HEK293 (cell line): ENCODE data around the gene S100A14.

ENCODE experiments used
- KLF16 ChIP-seq: fragments of 450-650 bp; formaldehyde crosslinking; IDR thresholded peaks from 2 replicates; pipeline ENCODE4 v1.5.1; 2017; ENCODE audit warnings: missing biosample characterization, missing genetic modification characterization
- KLF7 ChIP-seq: fragments of 450-650 bp; formaldehyde crosslinking; IDR thresholded peaks from 2 replicates; pipeline ENCODE4 v1.5.1; 2016; ENCODE audit warnings: missing biosample characterization, missing genetic modification characterization, borderline replicate concordance
- SCRT1 ChIP-seq: fragments of 450-650 bp; formaldehyde crosslinking; IDR thresholded peaks from 2 replicates; pipeline ENCODE4 v1.5.1; 2016; ENCODE audit warnings: missing biosample characterization, missing genetic modification characterization, borderline replicate concordance
- SP2 ChIP-seq: fragments of 450-650 bp; formaldehyde crosslinking; IDR thresholded peaks from 2 replicates; pipeline ENCODE4 v1.5.1; 2016; ENCODE audit warnings: missing biosample characterization, missing genetic modification characterization
- ZBTB21 ChIP-seq: fragments of 450-650 bp; formaldehyde crosslinking; IDR thresholded peaks from 2 replicates; pipeline ENCODE4 v1.5.1; 2017; ENCODE audit warnings: missing biosample characterization, missing genetic modification characterization
- ZBTB48 ChIP-seq: fragments of 450-650 bp; formaldehyde crosslinking; IDR thresholded peaks from 2 replicates; pipeline ENCODE4 v1.5.1; 2016; ENCODE audit warnings: missing biosample characterization, missing genetic modification characterization
- ZBTB8A ChIP-seq: fragments of 450-650 bp; formaldehyde crosslinking; IDR thresholded peaks from 2 replicates; pipeline ENCODE4 v1.5.1; 2016; ENCODE audit warnings: missing biosample characterization, missing genetic modification characterization
- ZEB2 ChIP-seq: fragments of 450-650 bp; formaldehyde crosslinking; IDR thresholded peaks from 2 replicates; pipeline ENCODE4 v1.5.1; 2016; ENCODE audit warnings: missing biosample characterization, missing genetic modification characterization
- ZFHX2 ChIP-seq: fragments of 450-650 bp; formaldehyde crosslinking; conservative IDR thresholded peaks from 2 replicates; pipeline ENCODE4 v1.5.1; 2016; ENCODE audit warnings: missing biosample characterization, missing genetic modification characterization
- ZNF146 ChIP-seq: fragments of 450-650 bp; formaldehyde crosslinking; IDR thresholded peaks from 2 replicates; pipeline ENCODE4 v1.5.1; 2016; ENCODE audit warnings: missing biosample characterization, missing genetic modification characterization
- ZNF341 ChIP-seq: fragments of 450-650 bp; formaldehyde crosslinking; IDR thresholded peaks from 2 replicates; pipeline ENCODE4; 2016; ENCODE audit warnings: low read depth, missing biosample characterization, missing genetic modification characterization
- ZNF600 ChIP-seq: fragments of 450-650 bp; formaldehyde crosslinking; IDR thresholded peaks from 2 replicates; pipeline ENCODE4 v1.5.1; 2016; ENCODE audit warnings: missing biosample characterization, missing genetic modification characterization
- ZNF639 ChIP-seq: fragments of 450-650 bp; formaldehyde crosslinking; IDR thresholded peaks from 2 replicates; pipeline ENCODE4 v1.5.1; 2016; ENCODE audit warnings: missing biosample characterization, missing genetic modification characterization
- ZNF660 ChIP-seq: fragments of 450-650 bp; IDR thresholded peaks from 2 replicates; pipeline ENCODE4 v1.5.1; 2018; ENCODE audit warnings: missing biosample characterization, mild to moderate bottlenecking, missing genetic modification characterization
- TF ChIP-seq, protein P1 (sequence below): fragments of 450-650 bp; formaldehyde crosslinking; IDR thresholded peaks from 2 replicates; pipeline ENCODE4 v1.5.1; 2016; ENCODE audit warnings: missing biosample characterization, missing genetic modification characterization
- TF ChIP-seq, protein P2 (sequence below): fragments of 450-650 bp; formaldehyde crosslinking; IDR thresholded peaks from 2 replicates; pipeline ENCODE4 v1.5.1; 2016; ENCODE audit warnings: missing biosample characterization, missing genetic modification characterization
- TF ChIP-seq, protein P3 (sequence below): fragments of 450-650 bp; formaldehyde crosslinking; IDR thresholded peaks from 2 replicates; pipeline ENCODE4 v1.5.1; 2016; ENCODE audit warnings: missing biosample characterization, missing genetic modification characterization
- TF ChIP-seq, protein P4 (sequence below): fragments of 450-650 bp; formaldehyde crosslinking; IDR thresholded peaks from 2 replicates; pipeline ENCODE4 v1.5.1; 2016; ENCODE audit warnings: missing biosample characterization, missing genetic modification characterization
- TF ChIP-seq, protein P5 (sequence below): fragments of 450-650 bp; formaldehyde crosslinking; conservative IDR thresholded peaks from 2 replicates; pipeline ENCODE4 v1.5.1; 2016; ENCODE audit warnings: low read depth, missing biosample characterization, missing genetic modification characterization
- TF ChIP-seq, protein P6 (sequence below): fragments of 450-650 bp; formaldehyde crosslinking; IDR thresholded peaks from 2 replicates; pipeline ENCODE4 v1.5.1; 2016; ENCODE audit warnings: missing biosample characterization, missing genetic modification characterization

Gene S100A14

GRCh38 chr1:153658400-153659174 is 42.5 kb upstream of the S100A14 start, which contains the start of gene SNAPIN (continued):
- TF ChIP-seq, protein P1, sequence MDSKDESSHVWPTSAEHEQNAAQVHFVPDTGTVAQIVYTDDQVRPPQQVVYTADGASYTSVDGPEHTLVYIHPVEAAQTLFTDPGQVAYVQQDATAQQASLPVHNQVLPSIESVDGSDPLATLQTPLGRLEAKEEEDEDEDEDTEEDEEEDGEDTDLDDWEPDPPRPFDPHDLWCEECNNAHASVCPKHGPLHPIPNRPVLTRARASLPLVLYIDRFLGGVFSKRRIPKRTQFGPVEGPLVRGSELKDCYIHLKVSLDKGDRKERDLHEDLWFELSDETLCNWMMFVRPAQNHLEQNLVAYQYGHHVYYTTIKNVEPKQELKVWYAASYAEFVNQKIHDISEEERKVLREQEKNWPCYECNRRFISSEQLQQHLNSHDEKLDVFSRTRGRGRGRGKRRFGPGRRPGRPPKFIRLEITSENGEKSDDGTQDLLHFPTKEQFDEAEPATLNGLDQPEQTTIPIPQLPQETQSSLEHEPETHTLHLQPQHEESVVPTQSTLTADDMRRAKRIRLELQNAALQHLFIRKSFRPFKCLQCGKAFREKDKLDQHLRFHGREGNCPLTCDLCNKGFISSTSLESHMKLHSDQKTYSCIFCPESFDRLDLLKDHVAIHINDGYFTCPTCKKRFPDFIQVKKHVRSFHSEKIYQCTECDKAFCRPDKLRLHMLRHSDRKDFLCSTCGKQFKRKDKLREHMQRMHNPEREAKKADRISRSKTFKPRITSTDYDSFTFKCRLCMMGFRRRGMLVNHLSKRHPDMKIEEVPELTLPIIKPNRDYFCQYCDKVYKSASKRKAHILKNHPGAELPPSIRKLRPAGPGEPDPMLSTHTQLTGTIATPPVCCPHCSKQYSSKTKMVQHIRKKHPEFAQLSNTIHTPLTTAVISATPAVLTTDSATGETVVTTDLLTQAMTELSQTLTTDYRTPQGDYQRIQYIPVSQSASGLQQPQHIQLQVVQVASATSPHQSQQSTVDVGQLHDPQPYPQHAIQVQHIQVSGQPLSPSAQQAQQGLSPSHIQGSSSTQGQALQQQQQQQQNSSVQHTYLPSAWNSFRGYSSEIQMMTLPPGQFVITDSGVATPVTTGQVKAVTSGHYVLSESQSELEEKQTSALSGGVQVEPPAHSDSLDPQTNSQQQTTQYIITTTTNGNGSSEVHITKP (tag by site-specific recombination), result peak; percentile 99
- TF ChIP-seq ZNF639 (tag by site-specific recombination), result no peak
- no peak; the same call in 1 of the 2 replicates for TF ChIP-seq KLF7 (tag by site-specific recombination)
- TF ChIP-seq, protein P2, sequence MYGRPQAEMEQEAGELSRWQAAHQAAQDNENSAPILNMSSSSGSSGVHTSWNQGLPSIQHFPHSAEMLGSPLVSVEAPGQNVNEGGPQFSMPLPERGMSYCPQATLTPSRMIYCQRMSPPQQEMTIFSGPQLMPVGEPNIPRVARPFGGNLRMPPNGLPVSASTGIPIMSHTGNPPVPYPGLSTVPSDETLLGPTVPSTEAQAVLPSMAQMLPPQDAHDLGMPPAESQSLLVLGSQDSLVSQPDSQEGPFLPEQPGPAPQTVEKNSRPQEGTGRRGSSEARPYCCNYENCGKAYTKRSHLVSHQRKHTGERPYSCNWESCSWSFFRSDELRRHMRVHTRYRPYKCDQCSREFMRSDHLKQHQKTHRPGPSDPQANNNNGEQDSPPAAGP (tag by site-specific recombination), result peak; percentile 63; the same call in 1 of the 2 replicates
- TF ChIP-seq ZFHX2 (tag by site-specific recombination), result peak; percentile 68
- no peak for TF ChIP-seq ZNF146 (tag by site-specific recombination)
- TF ChIP-seq, protein P3, sequence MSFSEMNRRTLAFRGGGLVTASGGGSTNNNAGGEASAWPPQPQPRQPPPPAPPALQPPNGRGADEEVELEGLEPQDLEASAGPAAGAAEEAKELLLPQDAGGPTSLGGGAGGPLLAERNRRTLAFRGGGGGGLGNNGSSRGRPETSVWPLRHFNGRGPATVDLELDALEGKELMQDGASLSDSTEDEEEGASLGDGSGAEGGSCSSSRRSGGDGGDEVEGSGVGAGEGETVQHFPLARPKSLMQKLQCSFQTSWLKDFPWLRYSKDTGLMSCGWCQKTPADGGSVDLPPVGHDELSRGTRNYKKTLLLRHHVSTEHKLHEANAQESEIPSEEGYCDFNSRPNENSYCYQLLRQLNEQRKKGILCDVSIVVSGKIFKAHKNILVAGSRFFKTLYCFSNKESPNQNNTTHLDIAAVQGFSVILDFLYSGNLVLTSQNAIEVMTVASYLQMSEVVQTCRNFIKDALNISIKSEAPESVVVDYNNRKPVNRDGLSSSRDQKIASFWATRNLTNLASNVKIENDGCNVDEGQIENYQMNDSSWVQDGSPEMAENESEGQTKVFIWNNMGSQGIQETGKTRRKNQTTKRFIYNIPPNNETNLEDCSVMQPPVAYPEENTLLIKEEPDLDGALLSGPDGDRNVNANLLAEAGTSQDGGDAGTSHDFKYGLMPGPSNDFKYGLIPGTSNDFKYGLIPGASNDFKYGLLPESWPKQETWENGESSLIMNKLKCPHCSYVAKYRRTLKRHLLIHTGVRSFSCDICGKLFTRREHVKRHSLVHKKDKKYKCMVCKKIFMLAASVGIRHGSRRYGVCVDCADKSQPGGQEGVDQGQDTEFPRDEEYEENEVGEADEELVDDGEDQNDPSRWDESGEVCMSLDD (tag by site-specific recombination), result peak; percentile 39; the same call in 1 of the 2 replicates
- TF ChIP-seq ZNF600 (tag by site-specific recombination), result peak; percentile 61; the same call in 1 of the 2 replicates
- TF ChIP-seq SP2 (tag by site-specific recombination), result peak; percentile 82
- TF ChIP-seq ZNF341 (tag by site-specific recombination), result 0 out of 2 replicates have a peak, but pooled peaks have one; percentile 28
- 0 out of 2 replicates have a peak, but pooled peaks have one; percentile 7 for TF ChIP-seq SCRT1 (tag by site-specific recombination)
- TF ChIP-seq, protein P4, sequence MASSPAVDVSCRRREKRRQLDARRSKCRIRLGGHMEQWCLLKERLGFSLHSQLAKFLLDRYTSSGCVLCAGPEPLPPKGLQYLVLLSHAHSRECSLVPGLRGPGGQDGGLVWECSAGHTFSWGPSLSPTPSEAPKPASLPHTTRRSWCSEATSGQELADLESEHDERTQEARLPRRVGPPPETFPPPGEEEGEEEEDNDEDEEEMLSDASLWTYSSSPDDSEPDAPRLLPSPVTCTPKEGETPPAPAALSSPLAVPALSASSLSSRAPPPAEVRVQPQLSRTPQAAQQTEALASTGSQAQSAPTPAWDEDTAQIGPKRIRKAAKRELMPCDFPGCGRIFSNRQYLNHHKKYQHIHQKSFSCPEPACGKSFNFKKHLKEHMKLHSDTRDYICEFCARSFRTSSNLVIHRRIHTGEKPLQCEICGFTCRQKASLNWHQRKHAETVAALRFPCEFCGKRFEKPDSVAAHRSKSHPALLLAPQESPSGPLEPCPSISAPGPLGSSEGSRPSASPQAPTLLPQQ (tag by site-specific recombination), result peak; percentile 95
- TF ChIP-seq, protein P5, sequence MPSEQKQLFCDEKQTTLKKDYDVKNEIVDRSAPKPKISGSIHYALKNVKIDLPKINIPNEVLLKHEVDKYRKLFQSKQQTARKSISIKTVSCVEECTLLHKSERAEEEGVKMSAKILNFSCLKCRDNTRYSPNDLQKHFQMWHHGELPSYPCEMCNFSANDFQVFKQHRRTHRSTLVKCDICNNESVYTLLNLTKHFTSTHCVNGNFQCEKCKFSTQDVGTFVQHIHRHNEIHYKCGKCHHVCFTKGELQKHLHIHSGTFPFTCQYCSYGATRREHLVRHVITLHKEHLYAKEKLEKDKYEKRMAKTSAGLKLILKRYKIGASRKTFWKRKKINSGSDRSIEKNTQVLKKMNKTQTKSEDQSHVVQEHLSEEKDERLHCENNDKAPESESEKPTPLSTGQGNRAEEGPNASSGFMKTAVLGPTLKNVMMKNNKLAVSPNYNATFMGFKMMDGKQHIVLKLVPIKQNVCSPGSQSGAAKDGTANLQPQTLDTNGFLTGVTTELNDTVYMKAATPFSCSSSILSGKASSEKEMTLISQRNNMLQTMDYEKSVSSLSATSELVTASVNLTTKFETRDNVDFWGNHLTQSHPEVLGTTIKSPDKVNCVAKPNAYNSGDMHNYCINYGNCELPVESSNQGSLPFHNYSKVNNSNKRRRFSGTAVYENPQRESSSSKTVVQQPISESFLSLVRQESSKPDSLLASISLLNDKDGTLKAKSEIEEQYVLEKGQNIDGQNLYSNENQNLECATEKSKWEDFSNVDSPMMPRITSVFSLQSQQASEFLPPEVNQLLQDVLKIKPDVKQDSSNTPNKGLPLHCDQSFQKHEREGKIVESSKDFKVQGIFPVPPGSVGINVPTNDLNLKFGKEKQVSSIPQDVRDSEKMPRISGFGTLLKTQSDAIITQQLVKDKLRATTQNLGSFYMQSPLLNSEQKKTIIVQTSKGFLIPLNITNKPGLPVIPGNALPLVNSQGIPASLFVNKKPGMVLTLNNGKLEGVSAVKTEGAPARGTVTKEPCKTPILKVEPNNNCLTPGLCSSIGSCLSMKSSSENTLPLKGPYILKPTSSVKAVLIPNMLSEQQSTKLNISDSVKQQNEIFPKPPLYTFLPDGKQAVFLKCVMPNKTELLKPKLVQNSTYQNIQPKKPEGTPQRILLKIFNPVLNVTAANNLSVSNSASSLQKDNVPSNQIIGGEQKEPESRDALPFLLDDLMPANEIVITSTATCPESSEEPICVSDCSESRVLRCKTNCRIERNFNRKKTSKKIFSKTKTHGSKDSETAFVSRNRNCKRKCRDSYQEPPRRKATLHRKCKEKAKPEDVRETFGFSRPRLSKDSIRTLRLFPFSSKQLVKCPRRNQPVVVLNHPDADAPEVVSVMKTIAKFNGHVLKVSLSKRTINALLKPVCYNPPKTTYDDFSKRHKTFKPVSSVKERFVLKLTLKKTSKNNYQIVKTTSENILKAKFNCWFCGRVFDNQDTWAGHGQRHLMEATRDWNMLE (tag by site-specific recombination), result no peak; the same call in 1 of the 2 replicates
- peak; percentile 41; the same call in 1 of the 2 replicates for TF ChIP-seq ZNF660 (tag by site-specific recombination)
- TF ChIP-seq, protein P6, sequence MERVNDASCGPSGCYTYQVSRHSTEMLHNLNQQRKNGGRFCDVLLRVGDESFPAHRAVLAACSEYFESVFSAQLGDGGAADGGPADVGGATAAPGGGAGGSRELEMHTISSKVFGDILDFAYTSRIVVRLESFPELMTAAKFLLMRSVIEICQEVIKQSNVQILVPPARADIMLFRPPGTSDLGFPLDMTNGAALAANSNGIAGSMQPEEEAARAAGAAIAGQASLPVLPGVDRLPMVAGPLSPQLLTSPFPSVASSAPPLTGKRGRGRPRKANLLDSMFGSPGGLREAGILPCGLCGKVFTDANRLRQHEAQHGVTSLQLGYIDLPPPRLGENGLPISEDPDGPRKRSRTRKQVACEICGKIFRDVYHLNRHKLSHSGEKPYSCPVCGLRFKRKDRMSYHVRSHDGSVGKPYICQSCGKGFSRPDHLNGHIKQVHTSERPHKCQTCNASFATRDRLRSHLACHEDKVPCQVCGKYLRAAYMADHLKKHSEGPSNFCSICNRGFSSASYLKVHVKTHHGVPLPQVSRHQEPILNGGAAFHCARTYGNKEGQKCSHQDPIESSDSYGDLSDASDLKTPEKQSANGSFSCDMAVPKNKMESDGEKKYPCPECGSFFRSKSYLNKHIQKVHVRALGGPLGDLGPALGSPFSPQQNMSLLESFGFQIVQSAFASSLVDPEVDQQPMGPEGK (tag by site-specific recombination), result peak; percentile 95
- no peak for TF ChIP-seq ZBTB21 (tag by site-specific recombination)
- TF ChIP-seq ZEB2 (tag by site-specific recombination), result peak; percentile 96
- peak; percentile 96 for TF ChIP-seq ZBTB48
- peak; percentile 37; the same call in 1 of the 2 replicates for TF ChIP-seq ZBTB8A
- peak; percentile 30; the same call in 1 of the 2 replicates for TF ChIP-seq KLF16 (tag by site-specific recombination)
